ENCODE results near the gene CCDC200. TPM values are rescaled to one million over a fixed set of nuclear protein-coding genes. Genes with fewer than 3 reads are reported as not detected.

Gene CCDC200
- total and polyA plus RNA-seq, 2 donors (not counting 1 experiment from before 2014, with no cell fraction given) = not detected

GRCh38 chr17:43183921-43184320 lies 44.5 kb downstream of the CCDC200 start:
- H3K4me2 ChIP-seq (ENCODE audit: extremely low read depth, insufficient read depth, low read length) = no peak overlapping the region
- no peak for TF ChIP-seq CTCF (conservative IDR thresholded peaks at IDR 0.05 in 1 of 2, IDR thresholded peaks at IDR 0.05 in 1 of 2; ENCODE audit: low read depth in 1 of 2, low read length in 2 of 2)
- no peak for TF ChIP-seq EZH2 (IDR thresholded peaks at IDR 0.05; ENCODE audit: low read length, missing control alignments)
- H3K9me3 ChIP-seq (ENCODE audit: control insufficient read depth, insufficient read depth, low read depth, low read length) = no peaks in the 10 kb centered on the region
- DNase-seq (ENCODE audit: low read depth in 2 of 2) = no peak
- H3K79me2 ChIP-seq (ENCODE audit: control insufficient read depth, insufficient read depth, low read length) = no peaks in the 10 kb centered on the region
- H3K4me1 ChIP-seq (ENCODE audit: control insufficient read depth, extremely low read depth, insufficient read depth, low read length) = no peaks in the 10 kb centered on the region
- no peak overlapping the region for H3K27ac ChIP-seq (ENCODE audit: insufficient read depth, low read length)
- no peak overlapping the region for H3K9ac ChIP-seq (ENCODE audit: insufficient read depth, low read length)
- H3K27me3 ChIP-seq (ENCODE audit: control insufficient read depth, insufficient read depth, low read length) = no peaks in the 10 kb centered on the region
- H3K4me3 ChIP-seq (replicated peaks in 1 of 4; ENCODE audit: control extremely low read depth in 1 of 4, insufficient read depth in 1 of 4, low read depth in 3 of 4, low read length in 4 of 4) = no peak overlapping the region
- H3K36me3 ChIP-seq (ENCODE audit: control insufficient read depth, insufficient read depth, low read length) = peaks cover 5% of the 10 kb centered on the region
- H4K20me1 ChIP-seq (ENCODE audit: control insufficient read depth, extremely low read depth, insufficient read depth, low read length) = no peaks in the 10 kb centered on the region
- H2AFZ ChIP-seq (ENCODE audit: low read length) = no peak overlapping the region

GRCh38 chr17:43176119-43176570 lies 52.3 kb downstream of the CCDC200 start:
- Histone ChIP-seq H3K36me3 (ENCODE audit: control insufficient read depth, insufficient read depth, low read length) (peaks cover 7% of the 10 kb centered on the region), H3K4me2 (ENCODE audit: extremely low read depth, insufficient read depth, low read length) (no peak overlapping the region), H3K9me3 (ENCODE audit: control insufficient read depth, insufficient read depth, low read depth, low read length) (no peaks in the 10 kb centered on the region), H3K9ac (ENCODE audit: insufficient read depth, low read length) (no peak overlapping the region), H3K27ac (ENCODE audit: insufficient read depth, low read length) (peak overlapping the region; percentile 76), H4K20me1 (ENCODE audit: control insufficient read depth, extremely low read depth, insufficient read depth, low read length) (no peaks in the 10 kb centered on the region), H3K4me3 (replicated peaks in 1 of 4; ENCODE audit: control extremely low read depth in 1 of 4, insufficient read depth in 1 of 4, low read depth in 3 of 4, low read length in 4 of 4) (peak overlapping the region in 1 of 4 experiments; percentile 26), H3K27me3 (ENCODE audit: control insufficient read depth, insufficient read depth, low read length) (no peaks in the 10 kb centered on the region), H3K79me2 (ENCODE audit: control insufficient read depth, insufficient read depth, low read length) (peaks cover 14% of the 10 kb centered on the region), H3K4me1 (ENCODE audit: control insufficient read depth, extremely low read depth, insufficient read depth, low read length) (peaks cover 11% of the 10 kb centered on the region), H2AFZ (ENCODE audit: low read length) (no peak overlapping the region)
- no peak for DNase-seq (ENCODE audit: low read depth in 2 of 2)
- TF ChIP-seq CTCF (conservative IDR thresholded peaks at IDR 0.05 in 1 of 2, IDR thresholded peaks at IDR 0.05 in 1 of 2; ENCODE audit: low read depth in 1 of 2, low read length in 2 of 2) (no peak), EZH2 (IDR thresholded peaks at IDR 0.05; ENCODE audit: low read length, missing control alignments) (no peak)

DNA sequence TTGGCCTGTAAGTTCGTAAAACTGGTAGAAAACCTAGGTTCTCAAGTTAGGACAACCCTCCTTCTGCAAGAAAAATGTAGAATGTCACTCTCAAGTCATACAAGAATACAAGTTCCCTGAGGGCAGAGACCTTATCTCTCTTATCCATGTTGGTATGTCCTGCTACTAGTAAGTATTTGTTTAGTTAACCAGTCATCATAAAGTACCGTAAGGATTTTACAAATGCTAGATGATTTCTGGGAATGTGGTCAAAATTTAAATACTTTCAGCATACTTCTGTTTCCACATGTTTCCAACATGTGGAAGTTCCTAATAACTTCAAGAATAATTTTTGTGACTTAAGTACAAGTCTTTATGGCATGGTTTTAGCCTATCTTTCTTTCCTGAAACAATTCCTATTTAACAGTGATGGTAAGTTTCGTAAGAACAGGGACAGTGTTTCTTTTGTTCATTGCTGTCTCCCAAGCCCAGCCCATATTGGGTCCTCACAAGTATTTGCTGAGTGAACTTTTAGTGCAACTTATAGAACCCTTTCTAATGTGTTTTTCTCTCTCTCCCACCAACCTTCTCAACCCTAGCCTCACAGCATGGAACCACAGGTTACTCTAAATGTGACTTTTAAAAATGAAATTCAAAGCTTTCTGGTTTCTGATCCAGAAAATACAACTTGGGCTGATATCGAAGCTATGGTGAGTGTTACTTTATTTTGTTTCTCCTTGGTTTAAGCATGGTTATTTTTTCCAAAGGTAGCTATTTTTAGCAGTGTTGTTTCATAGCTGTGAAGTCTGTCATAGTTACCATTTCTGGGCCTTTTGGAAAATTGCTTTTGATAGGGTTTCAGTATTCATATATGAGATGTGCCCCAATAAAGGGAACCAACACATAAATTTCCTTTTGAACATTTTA lies 53.0 kb downstream of the CCDC200 start:
- TF ChIP-seq EZH2 (IDR thresholded peaks at IDR 0.05; ENCODE audit: low read length, missing control alignments) = no peak
- no peak for TF ChIP-seq CTCF (conservative IDR thresholded peaks at IDR 0.05 in 1 of 2, IDR thresholded peaks at IDR 0.05 in 1 of 2; ENCODE audit: low read depth in 1 of 2, low read length in 2 of 2)
- Histone ChIP-seq H3K4me1 (ENCODE audit: control insufficient read depth, extremely low read depth, insufficient read depth, low read length) (peaks cover 11% of the 10 kb centered on the region), H4K20me1 (ENCODE audit: control insufficient read depth, extremely low read depth, insufficient read depth, low read length) (no peaks in the 10 kb centered on the region), H3K36me3 (ENCODE audit: control insufficient read depth, insufficient read depth, low read length) (peaks cover 7% of the 10 kb centered on the region), H3K4me3 (replicated peaks in 1 of 4; ENCODE audit: control extremely low read depth in 1 of 4, insufficient read depth in 1 of 4, low read depth in 3 of 4, low read length in 4 of 4) (peak overlapping the region in 1 of 4 experiments; percentile 26), H3K79me2 (ENCODE audit: control insufficient read depth, insufficient read depth, low read length) (peaks cover 14% of the 10 kb centered on the region), H3K4me2 (ENCODE audit: extremely low read depth, insufficient read depth, low read length) (peak overlapping the region; percentile 37), H3K9me3 (ENCODE audit: control insufficient read depth, insufficient read depth, low read depth, low read length) (no peaks in the 10 kb centered on the region), H3K27ac (ENCODE audit: insufficient read depth, low read length) (peak overlapping the region; percentile 76), H3K9ac (ENCODE audit: insufficient read depth, low read length) (no peak overlapping the region), H2AFZ (ENCODE audit: low read length) (no peak overlapping the region), H3K27me3 (ENCODE audit: control insufficient read depth, insufficient read depth, low read length) (no peaks in the 10 kb centered on the region)
- peak; percentile 53 to 80 for DNase-seq (ENCODE audit: low read depth in 2 of 2)
